Smooth muscle cell (in vitro differentiated cells): Measurements from ENCODE around the gene U2AF2. TPM values are rescaled to one million over a fixed set of nuclear protein-coding genes. Genes with fewer than 3 reads are reported as not detected.

Experiments
- DNase-seq: peaks from one replicate; lab custom pipeline; 2025; ENCODE audit not compliant: unreplicated experiment; lab: John Stamatoyannopoulos, UW
- H2AFZ ChIP-seq: fragments of 200-600 bp; sonication (generic); 2 replicates; pipeline ENCODE4 v1.6.0; 2016; ENCODE audit warnings: antibody characterized with exemption, low read depth, mild to moderate bottlenecking
- H3F3A ChIP-seq: fragments of 200-600 bp; sonication (generic); 2 replicates; pipeline ENCODE4 v1.6.0; 2017; ENCODE audit warnings: antibody characterized with exemption, low read depth
- H3K27ac ChIP-seq: fragments of 200-600 bp; sonication (generic); 2 replicates; pipeline ENCODE4 v1.5.1; 2016; ENCODE audit warnings: low read depth, mild to moderate bottlenecking
- H3K27me3 ChIP-seq: fragments of 200-600 bp; sonication (generic); 2 replicates; pipeline ENCODE4 v1.6.1; 2016; ENCODE audit warnings: low read depth, mild to moderate bottlenecking
- H3K36me3 ChIP-seq: fragments of 200-600 bp; sonication (generic); 2 replicates; pipeline ENCODE4 v1.5.1; 2016; ENCODE audit warnings: low read depth
- H3K4me1 ChIP-seq: fragments of 200-600 bp; sonication (generic); 2 replicates; pipeline ENCODE4 v1.5.1; 2016; ENCODE audit warnings: low read depth
- H3K4me2 ChIP-seq: fragments of 200-600 bp; sonication (generic); 2 replicates; pipeline ENCODE4 v1.6.0; 2016; ENCODE audit warnings: mild to moderate bottlenecking
- H3K4me3 ChIP-seq: fragments of 200-600 bp; sonication (generic); 2 replicates; pipeline ENCODE4 v1.5.1; 2016; ENCODE audit warnings: mild to moderate bottlenecking
- H3K79me2 ChIP-seq: fragments of 200-600 bp; sonication (generic); 2 replicates; pipeline ENCODE4 v1.6.0; 2016; ENCODE audit warnings: low read depth, mild to moderate bottlenecking
- H3K9ac ChIP-seq: fragments of 200-600 bp; sonication (generic); 2 replicates; pipeline ENCODE4 v1.6.0; 2016; ENCODE audit warnings: low read depth
- H3K9me3 ChIP-seq: fragments of 200-600 bp; sonication (generic); replicated peaks from 2 replicates; pipeline ENCODE4 v1.5.1; 2016; ENCODE audit warnings: low read depth
- H4K20me1 ChIP-seq: fragments of 200-600 bp; sonication (generic); 2 replicates; pipeline ENCODE4 v1.6.0; 2016; ENCODE audit warnings: low read depth
- WGBS: methylation state at CpG from one replicate; pipeline ENCODE4 v1.1.7; 2016; ENCODE audit warnings: low lambda C conversion rate; 5-methylcytosine and 5-hydroxymethylcytosine counted together
- polyA plus RNA-seq: library from polyadenylated mRNA; unstranded; fragments of >200 nt; fragmentation: Nextera tagmentation; extraction: Ambion mirVana; gene quantifications from 2 replicates; pipeline ENCODE4 v1.2.1, GENCODE V29; 2016
- total RNA-seq: library from RNA; depleted of rRNA; stranded (reverse); fragments of >200 nt; gene quantifications from 2 replicates; pipeline ENCODE4 v1.2.3, GENCODE V29; 2014
- TF ChIP-seq, protein P1 (sequence below): fragments of 200-600 bp; sonication (generic); IDR thresholded peaks from 2 replicates; pipeline ENCODE4 v1.5.1; 2017; ENCODE audit warnings: borderline replicate concordance, mild to moderate bottlenecking, antibody characterized with exemption; ENCODE audit not compliant: insufficient read depth, poor library complexity, severe bottlenecking

Gene U2AF2
- total and polyA plus RNA-seq, 2 experiments from 2014 or later: 8.4 to 70.7 TPM

DNA sequence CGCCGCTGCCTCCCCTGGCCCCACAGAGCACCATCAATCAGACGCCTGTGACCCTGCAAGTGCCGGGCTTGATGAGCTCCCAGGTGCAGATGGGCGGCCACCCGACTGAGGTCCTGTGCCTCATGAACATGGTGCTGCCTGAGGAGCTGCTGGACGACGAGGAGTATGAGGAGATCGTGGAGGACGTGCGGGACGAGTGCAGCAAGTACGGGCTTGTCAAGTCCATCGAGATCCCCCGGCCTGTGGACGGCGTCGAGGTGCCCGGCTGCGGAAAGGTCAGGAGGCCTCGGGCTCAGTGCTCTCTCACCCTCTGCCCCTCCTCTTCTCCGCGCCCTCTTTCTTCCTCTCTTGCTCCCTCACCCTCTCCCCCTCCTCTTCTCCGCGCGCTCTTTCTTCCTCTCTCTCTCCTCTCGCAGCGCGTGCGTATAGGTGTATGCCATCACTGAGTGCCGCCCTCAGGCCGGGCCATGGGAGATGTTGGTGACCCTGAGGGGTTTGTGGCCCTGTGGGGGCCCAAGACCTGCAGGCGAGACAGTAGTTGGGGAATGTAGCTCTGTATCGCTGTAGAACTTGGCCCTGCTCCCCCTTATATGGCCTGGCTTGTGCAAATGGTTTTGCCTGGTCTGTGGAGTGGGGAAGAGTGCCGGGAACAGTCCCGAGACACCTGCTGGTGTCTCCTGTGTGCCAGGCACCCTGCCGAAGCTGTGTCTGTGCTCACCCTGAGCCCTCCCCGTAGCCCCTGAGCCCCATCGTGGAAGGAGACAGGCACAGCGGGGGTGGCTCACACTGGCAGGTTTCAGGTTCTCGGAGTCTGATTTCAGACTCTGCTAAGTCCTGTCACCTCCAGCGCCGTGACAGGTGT is 14.8 kb downstream of the U2AF2 start:
- peaks cover 11% of the 10 kb centered on the region for H3F3A ChIP-seq
- no peak overlapping the region for H3K4me3 ChIP-seq
- TF ChIP-seq, protein P1, sequence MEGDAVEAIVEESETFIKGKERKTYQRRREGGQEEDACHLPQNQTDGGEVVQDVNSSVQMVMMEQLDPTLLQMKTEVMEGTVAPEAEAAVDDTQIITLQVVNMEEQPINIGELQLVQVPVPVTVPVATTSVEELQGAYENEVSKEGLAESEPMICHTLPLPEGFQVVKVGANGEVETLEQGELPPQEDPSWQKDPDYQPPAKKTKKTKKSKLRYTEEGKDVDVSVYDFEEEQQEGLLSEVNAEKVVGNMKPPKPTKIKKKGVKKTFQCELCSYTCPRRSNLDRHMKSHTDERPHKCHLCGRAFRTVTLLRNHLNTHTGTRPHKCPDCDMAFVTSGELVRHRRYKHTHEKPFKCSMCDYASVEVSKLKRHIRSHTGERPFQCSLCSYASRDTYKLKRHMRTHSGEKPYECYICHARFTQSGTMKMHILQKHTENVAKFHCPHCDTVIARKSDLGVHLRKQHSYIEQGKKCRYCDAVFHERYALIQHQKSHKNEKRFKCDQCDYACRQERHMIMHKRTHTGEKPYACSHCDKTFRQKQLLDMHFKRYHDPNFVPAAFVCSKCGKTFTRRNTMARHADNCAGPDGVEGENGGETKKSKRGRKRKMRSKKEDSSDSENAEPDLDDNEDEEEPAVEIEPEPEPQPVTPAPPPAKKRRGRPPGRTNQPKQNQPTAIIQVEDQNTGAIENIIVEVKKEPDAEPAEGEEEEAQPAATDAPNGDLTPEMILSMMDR: no peak
- H3K36me3 ChIP-seq: no peaks in the 10 kb centered on the region
- H2AFZ ChIP-seq: no peak overlapping the region
- 92% methylated on average over 32 of the region's 43 CpGs for WGBS
- H3K4me1 ChIP-seq: no peaks in the 10 kb centered on the region
- no peak overlapping the region for H3K9ac ChIP-seq
- H4K20me1 ChIP-seq: peaks cover 89% of the 10 kb centered on the region
- DNase-seq: no peak
- H3K9me3 ChIP-seq: no peaks in the 10 kb centered on the region
- H3K4me2 ChIP-seq: no peak overlapping the region
- H3K27ac ChIP-seq: no peak overlapping the region
- H3K79me2 ChIP-seq: peaks cover 83% of the 10 kb centered on the region
- no peaks in the 10 kb centered on the region for H3K27me3 ChIP-seq

- Histone ChIP-seq H3K9me3 (no peaks in the 10 kb centered on the region), H3K9ac (no peak overlapping the region), H3K36me3 (no peaks in the 10 kb centered on the region), H3K79me2 (peaks cover 85% of the 10 kb centered on the region), H3K4me3 (no peak overlapping the region), H3F3A (peaks cover 11% of the 10 kb centered on the region), H3K4me2 (no peak overlapping the region), H2AFZ (no peak overlapping the region), H3K27me3 (no peaks in the 10 kb centered on the region), H3K4me1 (no peaks in the 10 kb centered on the region), H3K27ac (no peak overlapping the region), H4K20me1 (peaks cover 83% of the 10 kb centered on the region)
- 90% methylated on average over 23 of the region's 23 CpGs for WGBS
- DNase-seq: peak; percentile 20
- TF ChIP-seq, protein P1: no peak
Observed at GRCh38 chr19:55670280-55671053, 15.6 kb downstream of the U2AF2 start.

DNA sequence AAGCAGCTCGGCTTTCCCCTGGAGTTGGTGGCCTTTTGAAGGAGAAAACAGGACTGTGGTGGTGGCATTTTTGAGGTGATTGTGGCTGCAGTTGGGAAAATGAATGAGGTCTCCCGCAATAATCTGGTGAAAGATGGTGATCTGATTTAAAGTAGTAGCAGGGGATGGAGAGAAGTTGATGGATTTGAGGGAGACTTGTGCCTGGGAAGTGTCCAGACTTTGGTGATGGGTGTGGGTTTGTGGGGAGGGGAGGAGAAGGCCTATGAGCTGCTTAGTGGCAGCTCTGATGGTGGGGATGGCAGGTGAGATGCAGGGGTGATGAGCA is 16.2 kb downstream of the U2AF2 start:
- H4K20me1 ChIP-seq: peaks cover 78% of the 10 kb centered on the region
- no peak for DNase-seq
- no peak overlapping the region for H2AFZ ChIP-seq
- H3K4me2 ChIP-seq: no peak overlapping the region
- peaks cover 11% of the 10 kb centered on the region for H3F3A ChIP-seq
- no peaks in the 10 kb centered on the region for H3K27me3 ChIP-seq
- no peaks in the 10 kb centered on the region for H3K4me1 ChIP-seq
- H3K36me3 ChIP-seq: no peaks in the 10 kb centered on the region
- H3K27ac ChIP-seq: no peak overlapping the region
- TF ChIP-seq, protein P1: no peak
- no peaks in the 10 kb centered on the region for H3K9me3 ChIP-seq
- H3K9ac ChIP-seq: no peak overlapping the region
- WGBS: 91% methylated on average over 2 of the region's 2 CpGs
- peaks cover 85% of the 10 kb centered on the region for H3K79me2 ChIP-seq
- H3K4me3 ChIP-seq: no peak overlapping the region
